Astrocyte of the spinal cord (primary cell): ENCODE data around the gene RTL10.
A peak's percentile ranks its signal among the peaks of the same experiment; 100 is the strongest.
"Not testable (repeated sequence)": the region's sequence is repeated elsewhere in the genome, so short reads cannot be mapped to it uniquely, and the experiment has no call there.

ENCODE experiments used
- DNase-seq: peaks from one replicate; pipeline ENCODE4 v3.0.0; 2011; ENCODE audit warnings: low read depth, low spot score
- H3K4me3 ChIP-seq: 2 replicates; pipeline ENCODE4 v1.5.1; 2011; ENCODE audit warnings: low read depth, mild to moderate bottlenecking, low read length, moderate library complexity
- in situ Hi-C: cut with HindIII; loops from 2 replicates; pipeline ENCODE4 v1.10.0; 2017; ENCODE audit warnings: low sequenced_read_pairs
- TF ChIP-seq, protein P1 (sequence below): IDR thresholded peaks from 2 replicates; pipeline ENCODE4 v1.5.1; 2012; ENCODE audit warnings: low read depth, mild to moderate bottlenecking, low read length, inconsistent platforms

The RTL10 gene

DNA sequence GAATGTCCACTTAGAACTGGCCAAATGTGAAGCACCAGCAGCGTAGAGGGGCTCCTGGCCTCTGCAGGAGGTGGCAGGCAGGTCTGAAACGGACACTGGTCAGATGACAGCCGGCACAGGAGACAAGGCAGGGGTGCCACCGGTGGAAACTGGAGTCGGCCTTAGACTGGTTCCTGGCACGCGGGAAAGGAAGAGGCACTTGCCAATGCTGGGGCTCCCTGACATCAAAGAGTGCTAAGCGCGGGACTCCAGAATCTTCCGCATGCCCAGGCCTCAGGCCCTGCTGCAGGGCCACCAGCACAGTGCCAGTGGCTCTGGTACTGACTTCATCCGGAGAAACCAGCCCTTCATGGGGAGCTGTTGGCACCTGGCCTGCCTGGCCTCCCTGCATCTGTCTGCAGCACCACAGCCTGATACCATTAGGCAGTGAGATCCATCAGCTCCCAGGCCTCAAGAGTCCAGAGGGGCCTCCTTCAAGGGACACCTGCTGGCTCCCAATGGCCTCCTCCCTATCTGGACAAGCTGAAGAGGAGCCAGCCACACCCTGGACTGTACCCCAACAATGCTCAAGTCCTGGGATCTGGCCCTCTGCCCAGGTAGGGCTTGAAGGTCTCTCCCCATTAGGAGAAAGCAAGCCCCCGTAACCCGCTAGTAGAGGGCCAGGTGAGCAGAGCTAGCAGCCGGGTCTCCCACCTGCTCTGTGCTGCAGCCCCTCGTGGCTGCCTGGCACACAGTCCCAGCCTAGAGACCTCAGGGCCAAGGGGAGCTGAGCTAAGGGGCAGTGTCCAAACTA, 29.7 kb upstream of the RTL10 start:
- no peak for DNase-seq
- in situ Hi-C loops, result no loop called here
- TF ChIP-seq, protein P1, sequence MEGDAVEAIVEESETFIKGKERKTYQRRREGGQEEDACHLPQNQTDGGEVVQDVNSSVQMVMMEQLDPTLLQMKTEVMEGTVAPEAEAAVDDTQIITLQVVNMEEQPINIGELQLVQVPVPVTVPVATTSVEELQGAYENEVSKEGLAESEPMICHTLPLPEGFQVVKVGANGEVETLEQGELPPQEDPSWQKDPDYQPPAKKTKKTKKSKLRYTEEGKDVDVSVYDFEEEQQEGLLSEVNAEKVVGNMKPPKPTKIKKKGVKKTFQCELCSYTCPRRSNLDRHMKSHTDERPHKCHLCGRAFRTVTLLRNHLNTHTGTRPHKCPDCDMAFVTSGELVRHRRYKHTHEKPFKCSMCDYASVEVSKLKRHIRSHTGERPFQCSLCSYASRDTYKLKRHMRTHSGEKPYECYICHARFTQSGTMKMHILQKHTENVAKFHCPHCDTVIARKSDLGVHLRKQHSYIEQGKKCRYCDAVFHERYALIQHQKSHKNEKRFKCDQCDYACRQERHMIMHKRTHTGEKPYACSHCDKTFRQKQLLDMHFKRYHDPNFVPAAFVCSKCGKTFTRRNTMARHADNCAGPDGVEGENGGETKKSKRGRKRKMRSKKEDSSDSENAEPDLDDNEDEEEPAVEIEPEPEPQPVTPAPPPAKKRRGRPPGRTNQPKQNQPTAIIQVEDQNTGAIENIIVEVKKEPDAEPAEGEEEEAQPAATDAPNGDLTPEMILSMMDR, result no peak

DNA sequence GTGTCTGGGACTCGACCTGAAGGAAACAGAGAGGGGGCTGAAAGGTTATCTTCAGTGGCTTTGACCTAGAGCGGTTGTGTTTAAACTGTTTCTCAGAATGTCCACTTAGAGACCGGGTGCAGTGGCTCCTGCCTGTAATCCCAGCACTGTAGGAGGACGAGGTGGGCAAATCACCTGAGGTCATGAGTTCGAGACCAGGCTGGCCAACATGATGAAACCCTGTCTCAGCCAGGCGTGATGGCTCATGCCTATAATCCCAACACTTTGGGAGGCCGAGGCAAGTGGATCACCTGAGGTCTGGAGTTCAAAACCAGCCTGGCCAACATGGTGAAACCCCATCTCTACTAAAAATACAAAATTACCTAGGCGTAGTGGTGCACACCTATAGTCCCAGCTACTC, 28.8 kb upstream of the RTL10 start:
- DNase-seq, H3K4me3 ChIP-seq, in situ Hi-C loops: not testable (repeated sequence)

More for the DNA sequence above, 29.7 kb upstream of the RTL10 start:
- no peak overlapping the region for H3K4me3 ChIP-seq

DNA sequence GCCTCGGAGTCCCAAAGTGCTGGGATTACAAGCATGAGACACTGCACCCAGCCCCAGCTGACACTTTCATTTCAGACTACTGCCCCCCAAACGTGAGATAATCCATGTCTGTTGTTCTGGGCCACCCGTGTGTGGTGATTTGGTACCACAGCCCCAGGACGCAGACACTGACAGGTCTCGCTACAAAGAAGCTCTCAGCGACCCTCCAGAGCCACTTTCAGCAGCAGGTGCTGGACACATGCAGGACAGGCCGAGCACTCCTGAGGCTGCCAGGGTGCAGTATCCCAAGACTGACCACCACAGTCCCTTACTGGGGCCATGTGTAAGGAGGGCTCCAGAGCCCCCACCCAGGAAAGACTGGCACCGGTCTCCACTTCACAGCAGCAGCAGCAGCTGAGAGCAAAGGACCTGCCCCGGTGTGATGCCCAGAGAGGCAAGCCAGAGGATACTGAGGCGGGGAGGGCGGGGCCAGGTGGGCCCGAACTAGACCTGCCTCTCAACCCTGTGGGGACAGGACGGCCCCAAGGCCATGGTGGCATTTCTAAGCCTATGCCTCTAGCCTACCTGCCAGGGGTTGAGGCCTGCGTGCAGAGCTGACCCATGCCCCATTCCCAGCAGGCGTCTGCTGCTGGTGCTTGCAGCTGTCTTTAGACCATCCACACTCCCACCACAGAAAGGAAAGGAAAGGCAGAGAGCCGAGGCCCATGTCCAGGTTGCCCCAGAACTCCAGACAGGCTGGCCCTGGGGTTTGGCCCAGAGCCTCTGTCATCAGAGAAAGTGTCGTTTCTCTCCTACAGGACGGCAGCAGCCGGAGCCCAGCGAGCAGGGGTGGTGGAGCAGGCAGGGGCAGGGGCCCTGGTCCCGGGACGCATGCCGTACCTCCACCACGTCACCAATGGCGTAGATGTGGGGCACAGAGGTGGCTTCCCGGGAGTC, 28.0 kb upstream of the RTL10 start:
- TF ChIP-seq, protein P1, result no peak
- in situ Hi-C loops, result no loop called here
- no peak overlapping the region for H3K4me3 ChIP-seq
- no peak for DNase-seq

DNA sequence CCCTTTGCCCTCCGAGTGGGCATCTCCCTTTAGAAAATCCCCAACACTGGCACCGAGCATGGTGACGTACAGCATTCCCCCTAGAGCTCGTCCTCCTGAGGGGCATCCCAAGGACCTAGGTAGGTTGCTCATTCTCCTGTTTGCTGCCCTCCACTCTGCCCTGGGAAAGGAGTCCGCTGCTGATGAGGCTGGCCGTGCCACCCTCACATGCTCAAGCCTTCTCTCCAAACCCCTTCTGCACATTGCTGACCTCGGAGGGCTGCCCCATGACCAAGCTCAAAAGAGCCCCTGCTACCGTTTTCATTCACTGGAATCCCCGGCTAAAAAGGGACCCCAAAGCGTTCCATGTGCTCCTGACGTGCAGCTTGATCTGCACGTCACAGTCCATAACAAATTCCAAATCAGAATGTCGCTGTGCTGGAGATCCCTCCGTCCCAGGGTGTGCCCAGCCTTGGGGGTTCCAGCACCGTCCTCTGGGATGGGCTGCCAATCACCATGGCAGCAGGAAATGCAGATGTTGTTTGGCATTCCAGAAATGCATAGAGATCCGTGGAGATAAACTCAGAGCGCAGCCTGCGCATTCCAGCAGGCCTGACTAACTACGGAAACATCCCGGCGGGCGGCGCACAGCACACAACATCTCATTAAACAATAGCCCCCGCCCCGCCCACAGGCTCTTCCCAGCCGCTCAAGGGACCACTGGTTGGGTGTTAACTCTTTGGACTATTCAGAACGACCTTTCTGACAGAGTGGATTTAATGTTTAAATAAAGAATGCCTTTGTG, 26.3 kb upstream of the RTL10 start:
- TF ChIP-seq, protein P1, result no peak
- in situ Hi-C loops, result no loop called here
- H3K4me3 ChIP-seq, result peak overlapping the region; percentile 7
- DNase-seq, result peak; percentile 96

DNA sequence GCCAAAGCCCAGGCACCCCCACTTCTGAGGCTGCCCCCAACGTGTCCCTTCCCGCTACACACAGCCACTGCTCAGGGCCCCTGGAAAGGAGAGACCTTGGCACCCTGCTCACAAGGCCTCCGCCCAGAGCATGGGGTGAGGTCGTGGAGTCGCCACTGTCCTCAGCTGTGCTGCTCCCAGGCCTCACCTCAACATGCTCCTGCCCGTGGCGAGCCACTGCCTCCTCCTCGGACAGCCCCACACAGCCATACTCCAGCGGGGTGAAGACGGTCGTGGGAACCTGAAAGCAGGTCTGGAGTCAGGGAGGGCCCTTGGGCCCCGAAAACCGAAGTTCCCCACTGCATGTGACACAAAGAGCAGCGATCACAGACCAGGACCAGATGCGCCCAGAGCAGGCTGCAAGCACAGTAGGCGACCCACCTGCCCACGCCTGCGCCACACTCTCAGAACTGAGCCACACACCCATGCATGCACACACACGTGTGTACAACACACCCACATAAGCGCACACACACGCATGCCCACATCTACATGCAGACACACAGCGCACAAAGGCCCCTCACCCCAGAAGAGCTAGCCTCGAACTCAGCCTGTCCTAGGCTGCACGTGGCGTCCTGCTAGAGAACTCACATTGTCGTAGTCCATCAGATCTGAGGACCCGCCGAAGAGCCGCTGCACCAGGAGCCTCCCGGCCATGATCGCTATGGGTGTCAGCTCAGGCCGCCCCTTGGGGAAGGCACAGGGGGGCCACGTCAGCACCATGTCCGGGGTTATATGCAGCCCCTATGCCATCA, 25.5 kb upstream of the RTL10 start:
- DNase-seq, result no peak
- H3K4me3 ChIP-seq, result no peak overlapping the region
- TF ChIP-seq, protein P1, result no peak
- in situ Hi-C loops, result no loop called here

DNA sequence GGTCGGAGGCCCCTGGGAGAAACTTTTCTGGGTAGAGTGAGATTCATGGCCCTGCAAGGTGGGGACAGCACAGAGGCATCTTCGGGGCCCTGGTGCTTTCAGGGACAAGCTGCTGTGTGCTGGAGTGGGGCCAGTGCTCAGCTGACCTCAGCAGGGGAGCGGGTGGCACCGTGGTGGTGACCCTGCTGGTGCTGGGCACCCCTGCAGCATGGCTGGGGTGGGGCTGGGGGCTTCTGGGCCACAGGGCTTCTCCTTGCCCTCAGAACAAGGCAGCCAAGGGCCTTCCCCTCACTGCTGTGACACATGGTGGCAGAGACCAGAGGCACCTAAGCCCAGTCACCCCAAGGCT, 24.9 kb upstream of the RTL10 start:
- DNase-seq, result no peak
- H3K4me3 ChIP-seq, result no peak overlapping the region
- TF ChIP-seq, protein P1, result no peak
- in situ Hi-C loops, result no loop called here
